Stimulated activated CD4-positive, alpha-beta T cell treated with anti-CD3 and anti-CD28 coated beads, Interleukin-12 subunit alpha, Interleukin-12 subunit beta, amount 100 ng/mL, for 24 hours (primary cell): ENCODE results near the gene ARCN1.

Experiments
- DNase-seq, 2 experiments: peaks; one replicate each; pipeline ENCODE4 v3.0.0-alpha.2; 2020; ENCODE audit warnings: low read depth in 2 of 2

Gene ARCN1

DNA sequence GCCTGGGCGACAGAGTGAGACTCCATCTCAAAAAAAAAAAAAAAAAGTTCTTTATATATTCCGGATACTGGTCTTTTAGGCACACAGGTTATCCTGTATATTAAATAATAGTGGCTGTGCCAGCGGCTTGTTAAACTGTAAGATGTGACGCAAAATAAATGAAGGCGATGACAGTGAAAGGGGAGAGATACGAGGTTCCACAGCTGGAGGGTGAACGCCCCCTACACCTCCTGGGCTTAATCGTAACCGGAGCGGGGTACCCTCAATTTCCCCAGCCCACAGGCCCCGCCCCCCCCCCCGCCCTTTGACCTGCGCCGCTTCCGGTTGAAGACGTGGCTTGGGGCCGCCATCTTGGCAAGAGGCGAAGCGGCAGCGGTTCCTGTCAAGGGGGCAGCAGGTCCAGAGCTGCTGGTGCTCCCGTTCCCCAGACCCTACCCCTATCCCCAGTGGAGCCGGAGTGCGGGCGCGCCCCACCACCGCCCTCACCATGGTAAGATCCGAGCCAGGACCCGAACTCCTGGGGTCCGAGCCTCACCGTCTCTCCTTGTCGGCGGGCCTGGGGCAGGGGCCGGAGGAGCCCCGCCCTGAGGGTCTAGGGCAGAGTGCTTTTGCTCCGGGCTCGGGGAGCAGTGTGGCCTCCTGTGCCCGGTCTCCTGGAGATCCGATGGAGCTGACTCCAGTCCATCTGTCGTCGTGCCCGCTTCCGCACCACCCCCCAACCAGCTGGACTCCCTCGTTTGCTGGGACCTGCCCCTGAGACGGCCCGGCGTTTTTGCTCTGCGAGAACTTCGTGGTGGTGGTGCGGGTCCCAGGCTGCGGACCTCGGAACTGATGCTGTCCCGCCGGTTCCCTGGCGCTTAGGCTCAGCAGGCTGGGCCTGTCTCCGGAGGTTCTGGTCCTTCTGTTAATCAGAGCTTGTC is at the start of gene ARCN1:
Gene ARCN1 (plus strand): TSS at position 349 of the 920 bp plus-strand sequence. CDS start 139 bp downstream, at position 488.
- peak; percentile 65 to 66 for DNase-seq

DNA sequence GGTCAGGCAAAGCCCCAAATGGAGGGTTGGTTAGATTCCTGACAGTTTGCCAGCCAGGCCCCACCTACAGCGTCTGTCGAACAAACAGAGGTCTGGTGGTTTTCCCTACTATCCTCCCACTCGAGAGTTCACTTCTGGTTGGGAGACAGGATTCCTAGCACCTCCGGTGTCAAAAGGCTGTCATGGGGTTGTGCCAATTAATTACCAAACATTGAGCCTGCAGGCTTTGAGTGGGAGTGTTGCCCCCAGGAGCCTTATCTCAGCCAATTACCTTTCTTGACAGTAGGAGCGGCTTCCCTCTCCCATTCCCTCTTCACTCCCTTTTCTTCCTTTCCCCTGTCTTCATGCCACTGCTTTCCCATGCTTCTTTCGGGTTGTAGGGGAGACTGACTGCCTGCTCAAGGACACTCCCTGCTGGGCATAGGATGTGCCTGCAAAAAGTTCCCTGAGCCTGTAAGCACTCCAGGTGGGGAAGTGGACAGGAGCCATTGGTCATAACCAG is 49.6 kb upstream of the ARCN1 start:
- no peak for DNase-seq

DNA sequence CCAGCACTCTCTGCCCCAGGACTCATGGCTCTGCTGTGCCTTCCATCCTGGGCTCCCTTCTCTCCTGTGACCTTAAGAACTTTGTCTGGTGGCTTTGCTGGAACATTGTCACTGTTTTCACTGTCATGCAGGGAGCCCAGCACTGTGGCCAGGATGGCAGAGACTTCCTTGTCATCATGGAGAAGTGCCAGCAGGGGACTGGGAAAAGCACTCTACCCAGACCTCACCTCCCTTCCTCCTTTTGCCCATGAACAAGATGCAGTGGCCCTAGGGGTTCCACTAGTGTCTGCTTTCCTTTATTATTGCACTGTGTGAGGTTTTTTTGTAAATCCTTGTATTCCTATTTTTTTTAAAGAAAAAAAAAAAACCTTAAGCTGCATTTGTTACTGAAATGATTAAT is 47.9 kb upstream of the ARCN1 start:
- DNase-seq = no peak

DNA sequence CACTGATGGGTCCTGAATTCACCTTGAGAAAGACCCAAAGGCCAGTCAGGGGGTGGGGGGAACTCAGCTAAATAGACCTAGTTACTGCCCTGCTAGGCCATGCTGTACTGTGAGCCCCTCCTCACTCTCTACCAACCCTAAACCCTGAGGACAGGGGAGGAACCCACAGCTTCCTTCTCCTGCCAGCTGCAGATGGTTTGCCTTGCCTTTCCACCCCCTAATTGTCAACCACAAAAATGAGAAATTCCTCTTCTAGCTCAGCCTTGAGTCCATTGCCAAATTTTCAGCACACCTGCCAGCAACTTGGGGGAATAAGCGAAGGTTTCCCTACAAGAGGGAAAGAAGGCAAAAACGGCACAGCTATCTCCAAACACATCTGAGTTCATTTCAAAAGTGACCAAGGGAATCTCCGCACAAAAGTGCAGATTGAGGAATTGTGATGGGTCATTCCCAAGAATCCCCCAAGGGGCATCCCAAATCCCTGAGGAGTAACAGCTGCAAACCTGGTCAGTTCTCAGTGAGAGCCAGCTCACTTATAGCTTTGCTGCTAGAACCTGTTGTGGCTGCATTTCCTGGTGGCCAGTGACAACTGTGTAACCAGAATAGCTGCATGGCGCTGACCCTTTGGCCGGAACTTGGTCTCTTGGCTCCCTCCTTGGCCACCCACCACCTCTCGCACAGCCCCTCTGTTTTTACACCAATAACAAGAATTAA is 47.3 kb upstream of the ARCN1 start:
- no peak for DNase-seq

DNA sequence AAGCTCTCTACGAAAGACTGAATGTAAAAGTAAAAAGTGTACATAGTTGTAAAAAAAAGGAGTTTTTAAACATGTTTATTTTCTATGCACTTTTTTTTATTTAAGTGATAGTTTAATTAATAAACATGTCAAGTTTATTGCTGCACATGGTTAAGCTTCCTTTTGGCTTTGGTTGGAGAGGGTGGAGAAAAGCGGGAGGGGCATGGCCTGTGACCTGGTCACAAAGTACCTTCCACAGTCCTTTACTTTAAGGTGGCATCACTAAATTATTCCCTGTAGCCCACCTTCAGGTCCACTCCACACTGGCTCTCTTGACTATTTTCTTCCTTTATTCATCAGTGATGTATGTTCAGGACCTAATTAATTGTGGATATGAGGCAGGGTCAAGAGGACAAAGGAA is 45.5 kb upstream of the ARCN1 start:
- no peak for DNase-seq

DNA sequence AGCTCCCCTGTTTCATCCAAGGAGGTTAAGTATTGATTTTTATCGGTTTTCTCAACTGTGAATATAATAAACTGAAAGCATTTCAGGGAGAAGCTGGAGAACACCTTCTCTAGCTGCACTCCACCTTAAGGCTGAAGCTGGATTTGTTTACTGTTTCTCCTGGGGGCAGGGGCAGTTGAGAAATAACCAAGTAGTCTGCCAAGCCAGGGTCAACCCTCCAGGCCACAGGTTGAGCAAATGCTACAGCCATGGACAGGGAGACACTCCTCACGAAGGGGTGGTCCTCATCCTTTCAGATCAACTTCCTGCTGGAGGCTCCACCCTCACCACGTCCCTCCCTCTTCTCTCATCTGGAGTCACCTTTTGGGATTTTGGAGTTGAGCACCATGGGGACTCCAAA is 45.1 kb upstream of the ARCN1 start, which contains the start of gene TTC36:
Gene TTC36 (plus strand): TSS at position 366 of the 400 bp plus-strand sequence. CDS start 21 bp downstream, at position 387.
- no peak for DNase-seq

DNA sequence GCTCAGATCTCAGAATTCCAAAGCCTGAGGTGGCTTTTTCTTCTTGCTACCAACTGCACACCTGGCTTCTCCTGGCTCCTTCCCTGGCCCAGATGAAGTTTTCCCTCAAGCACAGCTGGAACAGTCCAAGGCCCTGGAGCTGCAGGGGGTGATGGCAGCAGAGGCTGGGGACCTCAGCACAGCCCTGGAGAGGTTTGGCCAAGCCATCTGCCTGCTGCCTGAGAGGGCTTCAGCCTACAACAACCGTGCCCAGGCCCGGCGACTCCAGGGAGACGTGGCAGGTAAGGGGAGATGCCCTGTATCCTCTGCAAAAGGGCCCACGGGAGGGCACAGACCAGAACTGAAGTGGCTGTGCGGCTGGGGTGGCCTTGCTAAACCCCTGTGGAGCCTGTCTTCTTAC is 43.7 kb upstream of the ARCN1 start:
- no peak for DNase-seq

DNA sequence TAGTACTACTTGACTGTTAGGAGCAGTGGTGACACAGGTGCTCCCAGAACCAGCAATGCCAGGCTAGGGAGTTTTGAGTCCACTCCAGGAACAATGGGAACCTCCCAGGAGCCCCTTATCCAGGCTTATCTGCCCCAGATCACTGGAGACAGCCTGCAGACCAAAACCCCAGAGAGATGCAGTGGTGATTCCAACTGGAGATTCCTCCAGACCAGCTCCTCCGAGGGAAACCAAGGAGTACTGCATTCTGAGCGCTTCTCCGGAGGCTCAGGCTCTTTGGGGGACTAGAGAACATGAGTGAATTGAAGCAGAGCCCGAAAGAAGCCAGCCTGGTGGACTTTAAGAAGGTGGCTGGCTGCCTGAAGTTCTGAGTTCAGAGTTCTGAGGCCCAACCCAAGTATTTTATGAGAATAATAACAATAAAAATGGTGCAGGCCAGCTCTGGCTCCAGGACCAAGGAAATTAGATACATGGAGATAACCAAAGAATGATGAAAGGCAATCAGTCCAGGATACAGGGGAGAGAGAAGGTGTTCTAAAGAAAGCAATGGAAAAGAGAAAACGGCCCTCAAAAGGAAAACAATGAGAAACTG is 42.5 kb upstream of the ARCN1 start:
- DNase-seq = no peak

DNA sequence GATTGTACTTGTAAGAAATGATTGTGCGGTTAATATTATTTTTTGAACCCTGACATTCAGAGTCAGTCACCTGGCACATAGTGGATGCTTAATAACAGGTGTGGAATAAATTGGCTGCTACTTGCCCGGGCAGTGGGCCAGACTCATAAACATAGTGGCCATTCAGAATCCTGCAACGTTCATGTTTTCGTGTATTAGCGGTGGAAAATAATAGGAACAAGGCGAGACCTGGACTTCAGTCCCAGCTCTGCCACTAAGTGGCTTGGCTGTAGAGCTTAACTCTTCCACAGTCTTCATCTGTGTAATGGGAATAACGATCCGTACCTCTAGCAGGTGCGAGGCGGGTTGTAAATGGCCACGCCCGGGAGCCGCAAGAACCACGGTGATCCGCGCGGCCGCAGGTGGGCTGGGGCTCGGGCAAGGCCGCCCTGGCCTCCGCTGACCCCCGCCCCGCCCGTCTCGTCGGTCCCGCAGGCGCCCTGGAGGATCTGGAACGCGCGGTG is 42.0 kb upstream of the ARCN1 start:
- DNase-seq = no peak

DNA sequence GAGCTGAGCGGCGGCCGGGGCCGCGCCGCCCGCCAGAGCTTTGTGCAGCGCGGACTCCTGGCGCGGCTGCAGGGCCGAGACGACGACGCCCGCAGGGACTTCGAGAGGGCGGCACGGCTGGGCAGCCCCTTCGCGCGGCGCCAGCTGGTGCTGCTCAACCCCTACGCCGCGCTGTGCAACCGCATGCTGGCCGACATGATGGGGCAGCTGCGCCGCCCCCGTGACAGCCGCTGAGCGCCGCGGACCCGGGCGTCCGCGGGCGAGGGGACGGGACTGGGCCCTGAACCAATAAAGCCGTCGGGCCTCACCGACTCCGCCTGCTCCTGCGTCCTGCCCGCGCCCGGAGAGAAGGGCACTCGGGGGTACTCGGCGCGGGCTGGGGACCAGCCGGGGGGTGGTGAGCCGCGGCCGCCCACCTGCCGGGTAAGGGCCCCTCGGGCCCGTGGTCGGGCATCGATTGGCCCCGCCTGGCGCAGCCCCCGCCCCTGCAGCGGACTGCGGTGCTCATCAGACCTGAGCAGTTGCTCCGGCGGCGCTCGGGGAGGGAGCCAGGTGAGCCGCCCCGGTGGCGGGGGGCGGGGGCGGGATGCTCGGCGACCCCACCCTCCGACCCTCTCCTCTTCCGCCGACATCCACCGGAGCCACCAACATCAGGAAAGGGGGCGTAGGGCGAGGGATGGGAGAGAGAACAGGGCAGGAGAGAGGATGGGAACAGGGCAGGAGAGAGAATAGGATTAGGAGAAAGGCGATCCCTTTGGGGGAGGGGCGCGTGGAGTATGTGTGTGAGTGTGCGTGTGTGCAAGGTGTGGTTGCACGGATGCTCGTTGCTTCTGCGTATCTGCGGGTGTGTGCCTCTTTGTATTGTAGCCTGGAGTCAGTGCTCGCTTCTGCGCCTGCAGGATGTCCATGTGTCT is 41.3 kb upstream of the ARCN1 start, which contains the start of gene TMEM25:
Gene TMEM25 (plus strand): TSS at position 510 of the 914 bp plus-strand sequence. CDS start 610 bp downstream, outside the sequence.
- peak; percentile 56 to 64 for DNase-seq

DNA sequence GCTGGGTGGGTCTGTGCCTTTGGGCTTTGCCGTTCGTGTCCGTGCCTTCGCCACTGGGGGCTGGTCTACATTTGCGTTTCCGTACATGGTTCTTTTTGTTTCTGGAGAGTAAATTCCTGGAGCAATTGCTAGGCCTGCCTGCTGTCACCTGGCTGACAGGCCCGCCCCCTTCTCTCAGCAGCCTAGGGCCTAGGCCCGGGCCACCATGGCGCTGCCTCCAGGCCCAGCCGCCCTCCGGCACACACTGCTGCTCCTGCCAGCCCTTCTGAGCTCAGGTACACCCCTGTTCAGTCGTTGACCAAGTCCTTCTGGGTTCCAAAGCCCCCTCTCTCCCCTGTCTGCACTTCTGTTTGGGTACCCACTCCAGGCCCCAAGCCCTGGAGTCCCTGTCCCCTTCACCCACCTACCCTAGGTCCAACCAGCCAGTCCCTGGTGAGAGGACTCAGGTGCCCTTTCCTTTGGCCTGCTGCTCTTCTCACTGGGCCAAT is 40.6 kb upstream of the ARCN1 start:
- DNase-seq = no peak

DNA sequence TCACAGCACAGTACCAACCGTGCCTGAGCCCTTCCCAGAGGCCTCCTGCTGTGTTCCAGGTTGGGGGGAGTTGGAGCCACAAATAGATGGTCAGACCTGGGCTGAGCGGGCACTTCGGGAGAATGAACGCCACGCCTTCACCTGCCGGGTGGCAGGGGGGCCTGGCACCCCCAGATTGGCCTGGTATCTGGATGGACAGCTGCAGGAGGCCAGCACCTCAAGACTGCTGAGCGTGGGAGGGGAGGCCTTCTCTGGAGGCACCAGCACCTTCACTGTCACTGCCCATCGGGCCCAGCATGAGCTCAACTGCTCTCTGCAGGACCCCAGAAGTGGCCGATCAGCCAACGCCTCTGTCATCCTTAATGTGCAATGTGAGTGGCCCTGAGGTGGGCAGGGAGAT is 40.1 kb upstream of the ARCN1 start:
- no peak for DNase-seq

DNA sequence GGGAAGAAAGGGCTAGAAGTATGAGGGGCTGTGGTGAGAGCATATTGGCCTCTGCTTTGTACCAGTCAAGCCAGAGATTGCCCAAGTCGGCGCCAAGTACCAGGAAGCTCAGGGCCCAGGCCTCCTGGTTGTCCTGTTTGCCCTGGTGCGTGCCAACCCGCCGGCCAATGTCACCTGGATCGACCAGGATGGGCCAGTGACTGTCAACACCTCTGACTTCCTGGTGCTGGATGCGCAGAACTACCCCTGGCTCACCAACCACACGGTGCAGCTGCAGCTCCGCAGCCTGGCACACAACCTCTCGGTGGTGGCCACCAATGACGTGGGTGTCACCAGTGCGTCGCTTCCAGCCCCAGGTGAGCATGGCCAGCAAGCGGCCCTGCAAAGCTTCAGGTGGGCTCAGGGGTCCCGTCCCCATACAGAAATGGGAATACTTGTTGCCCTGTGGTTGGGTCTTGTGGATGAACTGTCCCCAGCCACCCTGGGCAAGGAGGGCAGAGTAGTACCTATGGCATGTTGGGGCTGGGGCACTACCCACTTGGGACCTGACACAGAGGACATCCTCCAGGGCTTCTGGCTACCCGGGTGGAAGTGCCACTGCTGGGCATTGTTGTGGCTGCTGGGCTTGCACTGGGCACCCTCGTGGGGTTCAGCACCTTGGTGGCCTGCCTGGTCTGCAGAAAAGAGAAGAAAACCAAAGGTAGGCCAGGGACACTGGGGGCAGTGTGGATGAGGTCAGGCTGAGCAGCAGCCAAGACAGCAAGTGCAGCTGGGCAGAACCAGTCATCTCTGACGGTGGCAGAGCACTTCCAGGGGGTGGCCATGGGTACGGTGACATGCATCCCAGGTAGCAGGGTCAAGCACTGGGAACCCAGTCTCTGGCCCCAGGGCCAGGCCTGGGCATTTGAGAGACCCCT is 39.1 kb upstream of the ARCN1 start:
- DNase-seq = no peak

DNA sequence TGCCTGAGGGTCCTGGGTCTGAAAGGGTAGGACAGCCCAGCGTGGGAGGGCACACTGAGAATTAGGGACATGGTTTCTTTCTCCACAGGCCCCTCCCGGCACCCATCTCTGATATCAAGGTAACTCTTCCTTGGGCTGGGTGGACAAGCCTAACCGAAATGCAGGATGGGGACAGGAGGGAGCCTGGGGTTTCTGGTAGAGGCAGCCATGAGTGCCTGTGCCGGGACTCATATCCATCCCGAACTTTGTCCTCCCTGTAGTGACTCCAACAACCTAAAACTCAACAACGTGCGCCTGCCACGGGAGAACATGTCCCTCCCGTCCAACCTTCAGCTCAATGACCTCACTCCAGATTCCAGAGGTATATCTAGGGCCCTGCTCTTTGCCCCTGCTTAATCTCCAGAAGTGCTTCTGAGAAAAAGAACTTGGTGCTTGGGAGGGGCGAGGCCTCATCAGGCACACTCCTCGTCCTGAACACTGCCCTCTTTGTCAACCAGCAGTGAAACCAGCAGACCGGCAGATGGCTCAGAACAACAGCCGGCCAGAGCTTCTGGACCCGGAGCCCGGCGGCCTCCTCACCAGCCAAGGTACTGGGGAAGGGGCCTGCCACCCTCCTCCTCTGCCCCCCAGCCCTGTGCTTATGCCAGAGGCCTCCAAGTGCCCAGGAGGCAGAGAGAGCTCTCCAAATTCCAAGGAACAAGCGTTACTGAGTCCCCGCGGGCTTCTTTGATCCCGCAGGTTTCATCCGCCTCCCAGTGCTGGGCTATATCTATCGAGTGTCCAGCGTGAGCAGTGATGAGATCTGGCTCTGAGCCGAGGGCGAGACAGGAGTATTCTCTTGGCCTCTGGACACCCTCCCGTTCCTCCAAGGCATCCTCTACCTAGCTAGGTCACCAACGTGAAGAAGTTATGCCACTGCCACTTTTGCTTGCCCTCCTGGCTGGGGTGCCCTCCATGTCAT is 38.2 kb upstream of the ARCN1 start:
- DNase-seq = no peak

DNA sequence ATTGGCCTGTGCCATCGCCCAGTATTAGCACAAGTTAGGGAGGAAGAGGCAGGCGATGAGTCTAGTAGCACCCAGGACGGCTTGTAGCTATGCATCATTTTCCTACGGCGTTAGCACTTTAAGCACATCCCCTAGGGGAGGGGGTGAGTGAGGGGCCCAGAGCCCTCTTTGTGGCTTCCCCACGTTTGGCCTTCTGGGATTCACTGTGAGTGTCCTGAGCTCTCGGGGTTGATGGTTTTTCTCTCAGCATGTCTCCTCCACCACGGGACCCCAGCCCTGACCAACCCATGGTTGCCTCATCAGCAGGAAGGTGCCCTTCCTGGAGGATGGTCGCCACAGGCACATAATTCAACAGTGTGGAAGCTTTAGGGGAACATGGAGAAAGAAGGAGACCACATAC is 36.9 kb upstream of the ARCN1 start:
- no peak for DNase-seq

DNA sequence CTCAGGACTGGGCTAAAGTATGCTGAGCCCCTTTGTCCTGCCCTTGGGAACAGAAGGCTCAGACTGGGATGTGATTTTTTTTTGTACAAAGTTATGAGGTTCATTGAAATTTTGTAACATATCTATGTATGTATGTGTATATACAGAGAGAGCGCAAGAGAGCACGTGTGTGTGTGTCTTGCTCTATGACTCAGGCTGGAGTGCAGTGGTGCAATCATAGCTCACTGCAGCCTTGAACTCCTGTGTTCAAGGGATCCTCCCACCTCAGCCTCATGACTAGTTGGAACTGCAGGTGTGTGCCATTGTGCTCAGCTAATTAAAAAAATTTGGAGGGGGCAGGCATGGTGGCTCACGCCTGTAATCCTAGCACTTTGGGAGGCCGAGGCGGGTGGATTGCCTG is 35.5 kb upstream of the ARCN1 start:
- DNase-seq = no peak

DNA sequence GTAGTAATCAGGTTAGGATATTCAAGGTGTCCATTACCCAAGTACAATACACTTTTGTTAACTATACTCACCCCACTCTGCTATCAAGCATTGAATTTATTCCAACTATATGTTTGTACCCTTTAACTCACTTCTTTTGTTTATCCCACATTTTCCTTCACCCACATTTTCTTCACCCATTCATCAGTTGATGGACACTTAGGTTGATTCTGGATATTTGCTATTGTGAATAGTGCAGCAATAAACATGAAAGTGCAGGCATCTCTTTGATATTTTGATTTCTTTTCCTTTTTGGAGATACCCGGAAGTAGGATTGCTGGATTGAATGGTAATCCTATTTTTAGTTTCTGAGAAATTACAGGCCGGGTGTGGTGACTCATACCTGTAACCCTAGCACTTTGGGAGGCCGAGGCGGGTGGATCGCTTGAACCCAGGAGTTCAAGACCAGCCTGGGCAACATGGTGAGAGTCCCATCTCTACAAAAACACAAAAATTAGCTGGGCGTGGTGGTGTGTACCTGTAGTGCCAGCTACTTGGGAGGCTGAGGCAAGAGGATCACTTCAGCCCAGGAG is 34.7 kb upstream of the ARCN1 start:
- DNase-seq = no peak

DNA sequence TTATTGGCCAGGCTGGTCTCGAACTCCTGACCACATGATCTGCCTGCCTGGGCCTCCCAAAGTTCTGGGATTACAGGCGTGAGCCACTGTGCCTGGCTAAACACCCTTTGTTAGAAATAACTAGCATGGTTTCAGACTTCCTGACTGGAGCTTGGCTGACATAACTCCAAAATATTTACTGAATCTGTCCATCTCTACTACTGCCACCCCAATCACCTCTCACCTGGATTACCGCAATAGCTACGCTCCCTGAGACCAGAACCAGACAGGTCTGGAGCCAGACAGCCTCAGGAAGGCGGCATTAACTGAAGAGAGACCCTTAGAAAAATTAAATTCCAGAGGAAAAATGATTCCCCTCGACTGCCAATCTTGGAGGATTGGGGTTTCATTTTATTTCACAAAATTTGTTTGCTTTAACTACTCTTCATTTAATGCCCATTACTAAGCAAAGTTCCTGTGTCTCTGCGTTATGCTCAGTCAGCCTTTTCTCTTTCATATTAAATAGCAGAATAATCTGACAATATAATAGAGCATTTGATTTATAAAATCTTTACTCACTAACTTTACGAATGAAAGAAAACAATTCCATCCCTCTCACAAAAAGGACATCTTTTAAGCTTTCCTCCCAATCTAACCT is 28.1 kb upstream of the ARCN1 start:
- no peak for DNase-seq
